Measurements from ENCODE around the gene FGF11. TPM values are rescaled to one million over a fixed set of nuclear protein-coding genes. Genes with fewer than 3 reads are reported as not detected.
A peak's percentile ranks its signal among the peaks of the same experiment; 100 is the strongest.

Gene FGF11
- total and polyA plus RNA-seq, 2 of the 4 experiments (the other 2 are of a cell fraction) = 0.18 to 1.1 TPM

GRCh38 chr17:7483255-7484066 lies 44.1 kb downstream of the FGF11 start:
- intact Hi-C loops (cut with micrococcal nuclease) (loop anchor here (1.0 to 5.0 kb wide), 3 partner anchors 78 to 204 kb away; partner anchors contain the start of genes SENP3, TMEM256, TP53 and WRAP53), in situ Hi-C loops (cut with MboI; ENCODE audit: low sequenced_read_pairs) (no loop called here), dilution Hi-C loops (cut with HindIII; ENCODE audit: low sequenced_read_pairs, unreplicated experiment) (no loop called here)
- POLR2A ChIA-PET (ENCODE audit: unreplicated experiment) = interaction anchor here (0.6 kb wide), 2 partner anchors 130 to 133 kb away, joined by 3 read pairs; no protein-coding TSS in a partner anchor
- H3K4me2 ChIP-seq (ENCODE audit: low read depth, low read length) = peak overlapping the region; percentile 93
- H3K56ac ChIP-seq (ENCODE audit: extremely low read depth, insufficient read depth, low read length) = peak overlapping the region; percentile 100
- H2AK9ac ChIP-seq (replicated peaks; ENCODE audit: low read depth, low read length, poor library complexity) = peak overlapping the region; percentile 100
- peaks cover 13% of the 10 kb centered on the region for H3K4me1 ChIP-seq (ENCODE audit: control insufficient read depth, insufficient read depth, low read length)
- peak overlapping the region; percentile 98 for H2AK5ac ChIP-seq (ENCODE audit: low read depth, low read length)
- H3K36me3 ChIP-seq (ENCODE audit: control insufficient read depth, insufficient read depth, low read length) = no peaks in the 10 kb centered on the region
- peak overlapping the region; percentile 100 for H3K23ac ChIP-seq (ENCODE audit: low read depth, low read length)
- H3K27me3 ChIP-seq (ENCODE audit: control insufficient read depth, insufficient read depth, low read length) = no peaks in the 10 kb centered on the region
- peaks cover 5 to 61% of the 10 kb centered on the region in 2 experiments; a peak in 3 of 4 replicates for H3K79me1 ChIP-seq (ENCODE audit: low read depth in 1 of 2, low read length in 2 of 2)
- peak overlapping the region; percentile 98 for H4K5ac ChIP-seq (ENCODE audit: low read depth, low read length)
- TF ChIP-seq BHLHE40 (IDR thresholded peaks at IDR 0.05; ENCODE audit: low read depth, low read length) (peak; percentile 49; the same call in 1 of the 2 replicates), POLR2A (IDR thresholded peaks at IDR 0.05; ENCODE audit: low read depth, low read length) (no peak; the same call in 1 of the 2 replicates), RAD21 (IDR thresholded peaks at IDR 0.05; ENCODE audit: low read length) (peak; percentile 0; the same call in 1 of the 2 replicates), MAZ (IDR thresholded peaks at IDR 0.05; ENCODE audit: borderline replicate concordance, low read depth, low read length) (peak; percentile 96), USF2 (IDR thresholded peaks at IDR 0.05; ENCODE audit: low read depth, low read length) (peak; percentile 23; the same call in 1 of the 2 replicates), MXI1 (IDR thresholded peaks at IDR 0.05; ENCODE audit: borderline replicate concordance, low read depth, low read length) (0 out of 2 replicates have a peak, but pooled peaks have one; percentile 14), CHD1 (IDR thresholded peaks at IDR 0.05; ENCODE audit: low read depth, low read length) (peak; percentile 96), FOS (IDR thresholded peaks at IDR 0.05; ENCODE audit: low read depth, low read length) (no peak)
- peak overlapping the region; percentile 99 for H3K27ac ChIP-seq (ENCODE audit: insufficient read depth, low read length)
- H2BK120ac ChIP-seq (ENCODE audit: low read depth, low read length) = peak overlapping the region; percentile 100
- WGBS, 2 experiments (ENCODE audit: extremely low coverage in 2 of 2, insufficient read length in 1 of 2) = 0% methylated on average over 19 of the region's 38 CpGs; no CpG with 5 or more reads in 1 of the 2 experiments
- peak overlapping the region; percentile 100 for H3K14ac ChIP-seq (replicated peaks; ENCODE audit: low read depth, low read length)
- H2BK20ac ChIP-seq (ENCODE audit: low read depth, low read length) = peak overlapping the region; percentile 98
- BruUV-seq (replicated peaks) = TSS peak; percentile 70
- H3K4ac ChIP-seq (ENCODE audit: low read depth, low read length) = peak overlapping the region; percentile 100
- H3K9me1 ChIP-seq (ENCODE audit: insufficient read depth, low read length) = peaks cover 3% of the 10 kb centered on the region; the same call in 1 of the 2 replicates
- peak overlapping the region; percentile 73 for H3K4me3 ChIP-seq (ENCODE audit: insufficient read depth, low read depth, low read length)
- DNase-seq (peak; percentile 93), ATAC-seq (ENCODE audit: low read depth) (peak; percentile 63)
- H3K9me3 ChIP-seq (ENCODE audit: control insufficient read depth, insufficient read depth, low read length) = no peaks in the 10 kb centered on the region
- H4K8ac ChIP-seq (ENCODE audit: low read depth in 2 of 2, low read length in 2 of 2) = peak overlapping the region; percentile 91 to 99
- H2BK15ac ChIP-seq (ENCODE audit: low read depth, low read length) = peak overlapping the region; percentile 100
- H3K9ac ChIP-seq (ENCODE audit: low read depth, low read length) = peak overlapping the region; percentile 98
- peak overlapping the region; percentile 100 for H4K91ac ChIP-seq (ENCODE audit: insufficient read depth, low read depth, low read length)
- H2BK5ac ChIP-seq (ENCODE audit: low read depth, low read length, poor library complexity, severe bottlenecking) = peak overlapping the region; percentile 100
- H2AFZ ChIP-seq (replicated peaks; ENCODE audit: low read length, poor library complexity) = peak overlapping the region; percentile 97
- peak overlapping the region; percentile 98 for H3K18ac ChIP-seq (ENCODE audit: low read depth, low read length)
- H4K20me1 ChIP-seq (ENCODE audit: insufficient read depth, low read length) = peaks cover 36% of the 10 kb centered on the region
- CTCF ChIA-PET = no interaction called here
